ENCODE measurements around the gene CFAP44. TPM values are rescaled to one million over a fixed set of nuclear protein-coding genes. Genes with fewer than 3 reads are reported as not detected.

The CFAP44 gene
- total RNA-seq, 1 experiment from 2014 or later = 0.74 TPM

DNA sequence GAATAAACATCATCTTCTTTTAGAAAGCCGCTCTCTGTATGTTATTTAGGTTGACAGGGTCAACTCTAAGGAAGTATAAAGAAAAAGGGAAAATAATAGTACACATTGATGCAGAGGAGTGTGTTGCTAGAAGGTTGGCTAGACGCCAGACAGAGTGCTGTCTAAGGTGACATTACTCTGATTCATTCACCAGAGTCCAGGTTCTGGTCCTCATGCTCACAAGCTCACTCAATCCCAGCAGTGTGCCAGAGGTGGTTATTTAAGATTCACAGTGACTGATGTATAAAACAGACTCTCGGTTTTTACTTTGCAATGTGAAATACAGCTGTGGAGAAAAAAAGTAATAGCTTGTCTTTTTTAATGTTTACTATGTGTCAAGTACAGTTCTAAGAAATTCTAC is 1.7 kb downstream of the CFAP44 start:
- no peak overlapping the region for H3K27ac ChIP-seq (ENCODE audit: low read length)
- ChIA-PET POLR2A (no interaction called here), CTCF (no interaction called here)
- no peaks in the 10 kb centered on the region for H3K36me3 ChIP-seq (ENCODE audit: control insufficient read depth, insufficient read depth, low read length)
- H3K4me3 ChIP-seq (ENCODE audit: low read depth in 2 of 2, low read length in 2 of 2) = no peak overlapping the region
- H3K9me3 ChIP-seq (ENCODE audit: control insufficient read depth, insufficient read depth, low read depth, low read length) = no peaks in the 10 kb centered on the region
- ATAC-seq (no peak), DNase-seq (ENCODE audit: low read depth, low spot score) (no peak)
- intact Hi-C loops (cut with micrococcal nuclease; ENCODE audit: unreplicated experiment) = no loop called here
- in situ Hi-C loops (cut with HindIII; ENCODE audit: low pct_unique_long_range_greater_than_20kb, low sequenced_read_pairs) = no loop called here
- H3K27me3 ChIP-seq (ENCODE audit: control insufficient read depth, insufficient read depth, low read length) = no peaks in the 10 kb centered on the region
- no TSS peak for BruUV-seq (replicated peaks)
- TF ChIP-seq, protein P1, sequence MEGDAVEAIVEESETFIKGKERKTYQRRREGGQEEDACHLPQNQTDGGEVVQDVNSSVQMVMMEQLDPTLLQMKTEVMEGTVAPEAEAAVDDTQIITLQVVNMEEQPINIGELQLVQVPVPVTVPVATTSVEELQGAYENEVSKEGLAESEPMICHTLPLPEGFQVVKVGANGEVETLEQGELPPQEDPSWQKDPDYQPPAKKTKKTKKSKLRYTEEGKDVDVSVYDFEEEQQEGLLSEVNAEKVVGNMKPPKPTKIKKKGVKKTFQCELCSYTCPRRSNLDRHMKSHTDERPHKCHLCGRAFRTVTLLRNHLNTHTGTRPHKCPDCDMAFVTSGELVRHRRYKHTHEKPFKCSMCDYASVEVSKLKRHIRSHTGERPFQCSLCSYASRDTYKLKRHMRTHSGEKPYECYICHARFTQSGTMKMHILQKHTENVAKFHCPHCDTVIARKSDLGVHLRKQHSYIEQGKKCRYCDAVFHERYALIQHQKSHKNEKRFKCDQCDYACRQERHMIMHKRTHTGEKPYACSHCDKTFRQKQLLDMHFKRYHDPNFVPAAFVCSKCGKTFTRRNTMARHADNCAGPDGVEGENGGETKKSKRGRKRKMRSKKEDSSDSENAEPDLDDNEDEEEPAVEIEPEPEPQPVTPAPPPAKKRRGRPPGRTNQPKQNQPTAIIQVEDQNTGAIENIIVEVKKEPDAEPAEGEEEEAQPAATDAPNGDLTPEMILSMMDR (IDR thresholded peaks at IDR 0.05) = no peak
- TF ChIP-seq, protein P2, sequence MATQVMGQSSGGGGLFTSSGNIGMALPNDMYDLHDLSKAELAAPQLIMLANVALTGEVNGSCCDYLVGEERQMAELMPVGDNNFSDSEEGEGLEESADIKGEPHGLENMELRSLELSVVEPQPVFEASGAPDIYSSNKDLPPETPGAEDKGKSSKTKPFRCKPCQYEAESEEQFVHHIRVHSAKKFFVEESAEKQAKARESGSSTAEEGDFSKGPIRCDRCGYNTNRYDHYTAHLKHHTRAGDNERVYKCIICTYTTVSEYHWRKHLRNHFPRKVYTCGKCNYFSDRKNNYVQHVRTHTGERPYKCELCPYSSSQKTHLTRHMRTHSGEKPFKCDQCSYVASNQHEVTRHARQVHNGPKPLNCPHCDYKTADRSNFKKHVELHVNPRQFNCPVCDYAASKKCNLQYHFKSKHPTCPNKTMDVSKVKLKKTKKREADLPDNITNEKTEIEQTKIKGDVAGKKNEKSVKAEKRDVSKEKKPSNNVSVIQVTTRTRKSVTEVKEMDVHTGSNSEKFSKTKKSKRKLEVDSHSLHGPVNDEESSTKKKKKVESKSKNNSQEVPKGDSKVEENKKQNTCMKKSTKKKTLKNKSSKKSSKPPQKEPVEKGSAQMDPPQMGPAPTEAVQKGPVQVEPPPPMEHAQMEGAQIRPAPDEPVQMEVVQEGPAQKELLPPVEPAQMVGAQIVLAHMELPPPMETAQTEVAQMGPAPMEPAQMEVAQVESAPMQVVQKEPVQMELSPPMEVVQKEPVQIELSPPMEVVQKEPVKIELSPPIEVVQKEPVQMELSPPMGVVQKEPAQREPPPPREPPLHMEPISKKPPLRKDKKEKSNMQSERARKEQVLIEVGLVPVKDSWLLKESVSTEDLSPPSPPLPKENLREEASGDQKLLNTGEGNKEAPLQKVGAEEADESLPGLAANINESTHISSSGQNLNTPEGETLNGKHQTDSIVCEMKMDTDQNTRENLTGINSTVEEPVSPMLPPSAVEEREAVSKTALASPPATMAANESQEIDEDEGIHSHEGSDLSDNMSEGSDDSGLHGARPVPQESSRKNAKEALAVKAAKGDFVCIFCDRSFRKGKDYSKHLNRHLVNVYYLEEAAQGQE (IDR thresholded peaks at IDR 0.05; ENCODE audit: insufficient read depth in 1 of 2, low read depth in 2 of 2, low read length in 1 of 2) = no peak
- TF ChIP-seq TCF7L2 (IDR thresholded peaks at IDR 0.05; ENCODE audit: low read depth, low read length) (no peak), SIN3A (IDR thresholded peaks at IDR 0.05; ENCODE audit: borderline replicate concordance, insufficient read depth, low read depth, low read length) (no peak), POLR2AphosphoS5 (IDR thresholded peaks at IDR 0.05; ENCODE audit: low read depth, low read length) (no peak)
- no peaks in the 10 kb centered on the region for H3K4me1 ChIP-seq (ENCODE audit: control insufficient read depth, insufficient read depth, low read length)

DNA sequence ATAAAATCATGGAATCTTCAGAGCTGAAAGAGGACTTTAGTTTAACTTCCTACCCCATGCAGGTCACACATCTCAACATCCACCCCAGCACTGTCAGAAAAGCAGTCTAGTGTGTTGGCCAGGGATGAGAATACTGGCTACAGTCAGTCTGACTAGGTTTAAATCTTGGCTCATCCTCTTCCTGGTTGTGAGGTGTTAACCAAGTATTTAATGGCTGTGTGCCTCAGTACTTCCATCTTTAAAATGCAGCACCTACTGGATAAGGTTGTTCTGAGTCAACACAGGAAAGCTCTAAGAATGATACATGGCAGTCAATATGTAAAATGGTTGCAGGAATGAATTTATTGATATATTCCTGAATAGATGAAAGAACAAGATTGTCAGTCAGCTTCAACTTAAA is 3.1 kb downstream of the CFAP44 start:
- BruUV-seq (replicated peaks) = no TSS peak
- Histone ChIP-seq H3K4me3 (ENCODE audit: low read depth in 2 of 2, low read length in 2 of 2) (no peak overlapping the region), H3K27ac (ENCODE audit: low read length) (no peak overlapping the region), H3K36me3 (ENCODE audit: control insufficient read depth, insufficient read depth, low read length) (no peaks in the 10 kb centered on the region), H3K4me1 (ENCODE audit: control insufficient read depth, insufficient read depth, low read length) (no peaks in the 10 kb centered on the region), H3K9me3 (ENCODE audit: control insufficient read depth, insufficient read depth, low read depth, low read length) (no peaks in the 10 kb centered on the region), H3K27me3 (ENCODE audit: control insufficient read depth, insufficient read depth, low read length) (no peaks in the 10 kb centered on the region)
- no peak for TF ChIP-seq SIN3A (IDR thresholded peaks at IDR 0.05; ENCODE audit: borderline replicate concordance, insufficient read depth, low read depth, low read length)
- TF ChIP-seq, protein P1 (IDR thresholded peaks at IDR 0.05) = no peak
- TF ChIP-seq POLR2AphosphoS5 (IDR thresholded peaks at IDR 0.05; ENCODE audit: low read depth, low read length) = no peak
- TF ChIP-seq TCF7L2 (IDR thresholded peaks at IDR 0.05; ENCODE audit: low read depth, low read length) = no peak
- TF ChIP-seq, protein P2 (IDR thresholded peaks at IDR 0.05; ENCODE audit: insufficient read depth in 1 of 2, low read depth in 2 of 2, low read length in 1 of 2) = no peak
- CTCF ChIA-PET = no interaction called here
- no peak for ATAC-seq
- intact Hi-C loops (cut with micrococcal nuclease; ENCODE audit: unreplicated experiment) (no loop called here), in situ Hi-C loops (cut with HindIII; ENCODE audit: low pct_unique_long_range_greater_than_20kb, low sequenced_read_pairs) (no loop called here)
- DNase-seq (ENCODE audit: low read depth, low spot score) = no peak
- POLR2A ChIA-PET = no interaction called here
